Colonic mucosa (tissue), 4 donors: ENCODE measurements around the gene STK40. TPM values are rescaled to one million over a fixed set of nuclear protein-coding genes. Genes with fewer than 3 reads are reported as not detected.

Source experiments
- DNase-seq: peaks from one replicate; pipeline ENCODE4 v3.0.0-alpha.2; 2020
- H3K27ac ChIP-seq: fragments of 200-600 bp; one replicate; pipeline ENCODE4 v1.8.0; 2021
- H3K27me3 ChIP-seq: fragments of 200-600 bp; one replicate; pipeline ENCODE4 v1.8.0; 2021
- H3K36me3 ChIP-seq: fragments of 200-600 bp; one replicate; pipeline ENCODE4 v1.8.0; 2021
- H3K4me1 ChIP-seq: fragments of 200-600 bp; one replicate; pipeline ENCODE4 v1.8.0; 2021; ENCODE audit warnings: mild to moderate bottlenecking
- H3K4me3 ChIP-seq: fragments of 200-600 bp; one replicate; pipeline ENCODE4 v1.8.0; 2021
- H3K9ac ChIP-seq, 2 donors: one replicate each; pipeline ENCODE4 v1.7.0; 2013; ENCODE audit warnings: control low read depth in 2 of 2, low read depth in 2 of 2, low read length in 2 of 2
- H3K9me3 ChIP-seq: fragments of 200-600 bp; one replicate; pipeline ENCODE4 v1.8.0; 2021
- intact Hi-C: fragments of 100-400 bp; cut with DNase I; formaldehyde crosslinking; loops from one replicate; pipeline ENCODE4 v1.14.1; 2022
- total RNA-seq, 2 donors: library from RNA; stranded (reverse); fragmentation: NEBNext Ultra II Directional in 1 of 2; extraction: Animal tissue kit (Norgen Biotek cat#: 25700) in 1 of 2; gene quantifications; one replicate each; pipeline ENCODE4 v1.2.1, GENCODE V29; 2021
- TF ChIP-seq, protein P1 (sequence below): fragments of 200-600 bp; IDR thresholded peaks from one replicate; pipeline ENCODE4 v1.8.0; 2022; ENCODE audit warnings: antibody characterized with exemption, mild to moderate bottlenecking
- donor health status: healthy.
- donor health status: DM: no; HTN: no; CAD: no.
- donor health status: DM: no; HTN: no; CAD: no.

Gene STK40
- total RNA-seq, 2 donors from 2014 or later: 56.6 to 69.7 TPM

DNA sequence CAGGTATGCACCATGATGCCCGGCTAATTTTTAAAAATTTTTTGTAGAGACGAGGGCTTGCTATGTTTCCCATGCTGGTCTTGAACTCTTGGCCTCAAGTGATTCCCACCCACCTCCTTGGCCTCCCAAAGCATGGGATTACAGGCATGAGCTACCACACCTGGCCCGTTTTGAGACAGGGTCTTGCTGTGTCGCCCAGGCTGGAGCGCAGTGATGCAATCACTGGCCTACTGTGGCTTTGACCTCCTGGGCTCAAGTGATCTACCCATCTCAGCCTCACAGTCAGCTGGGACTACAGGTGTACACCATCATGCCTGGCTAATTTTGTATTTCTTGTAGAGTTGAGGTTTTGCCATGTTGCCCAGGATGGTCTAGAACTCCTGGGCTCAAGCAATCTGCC is 87.1 kb downstream of the STK40 start:
- H3K4me1 ChIP-seq: no peaks in the 10 kb centered on the region
- no peak overlapping the region for H3K4me3 ChIP-seq
- H3K36me3 ChIP-seq: peaks cover 11% of the 10 kb centered on the region
- TF ChIP-seq, protein P1, sequence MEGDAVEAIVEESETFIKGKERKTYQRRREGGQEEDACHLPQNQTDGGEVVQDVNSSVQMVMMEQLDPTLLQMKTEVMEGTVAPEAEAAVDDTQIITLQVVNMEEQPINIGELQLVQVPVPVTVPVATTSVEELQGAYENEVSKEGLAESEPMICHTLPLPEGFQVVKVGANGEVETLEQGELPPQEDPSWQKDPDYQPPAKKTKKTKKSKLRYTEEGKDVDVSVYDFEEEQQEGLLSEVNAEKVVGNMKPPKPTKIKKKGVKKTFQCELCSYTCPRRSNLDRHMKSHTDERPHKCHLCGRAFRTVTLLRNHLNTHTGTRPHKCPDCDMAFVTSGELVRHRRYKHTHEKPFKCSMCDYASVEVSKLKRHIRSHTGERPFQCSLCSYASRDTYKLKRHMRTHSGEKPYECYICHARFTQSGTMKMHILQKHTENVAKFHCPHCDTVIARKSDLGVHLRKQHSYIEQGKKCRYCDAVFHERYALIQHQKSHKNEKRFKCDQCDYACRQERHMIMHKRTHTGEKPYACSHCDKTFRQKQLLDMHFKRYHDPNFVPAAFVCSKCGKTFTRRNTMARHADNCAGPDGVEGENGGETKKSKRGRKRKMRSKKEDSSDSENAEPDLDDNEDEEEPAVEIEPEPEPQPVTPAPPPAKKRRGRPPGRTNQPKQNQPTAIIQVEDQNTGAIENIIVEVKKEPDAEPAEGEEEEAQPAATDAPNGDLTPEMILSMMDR: no peak
- intact Hi-C loops: no loop called here
- H3K9me3 ChIP-seq: no peaks in the 10 kb centered on the region
- H3K27ac ChIP-seq: no peak overlapping the region
- H3K9ac ChIP-seq: no peak overlapping the region
- H3K27me3 ChIP-seq: no peaks in the 10 kb centered on the region
- no peak for DNase-seq

DNA sequence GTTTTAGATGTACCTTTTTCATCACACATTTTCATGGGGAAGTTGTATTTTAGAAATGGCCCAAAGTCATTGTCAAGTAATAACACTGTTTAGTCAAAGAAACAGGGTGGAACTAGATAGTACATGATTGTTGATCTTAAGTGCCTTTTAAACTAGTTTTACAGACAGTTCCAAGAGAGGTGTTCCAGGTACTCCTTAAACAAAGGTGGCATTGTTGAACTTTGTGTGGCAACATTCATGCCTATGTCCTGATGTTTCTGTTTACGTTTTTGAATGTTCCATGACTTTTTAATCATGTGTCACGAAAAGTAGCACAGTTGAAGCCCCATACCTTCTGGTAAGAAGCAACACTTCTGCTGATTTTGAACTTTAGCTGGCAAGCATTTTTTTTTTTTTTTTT is 88.7 kb downstream of the STK40 start:
- Histone ChIP-seq H3K4me3 (no peak overlapping the region), H3K4me1 (no peaks in the 10 kb centered on the region), H3K9me3 (no peaks in the 10 kb centered on the region), H3K27ac (peak overlapping the region; percentile 66), H3K27me3 (no peaks in the 10 kb centered on the region), H3K9ac (peak overlapping the region in 1 of 2 donors; percentile 14), H3K36me3 (peaks cover 11% of the 10 kb centered on the region)
- intact Hi-C loops: no loop called here
- TF ChIP-seq, protein P1: no peak
- DNase-seq: no peak

DNA sequence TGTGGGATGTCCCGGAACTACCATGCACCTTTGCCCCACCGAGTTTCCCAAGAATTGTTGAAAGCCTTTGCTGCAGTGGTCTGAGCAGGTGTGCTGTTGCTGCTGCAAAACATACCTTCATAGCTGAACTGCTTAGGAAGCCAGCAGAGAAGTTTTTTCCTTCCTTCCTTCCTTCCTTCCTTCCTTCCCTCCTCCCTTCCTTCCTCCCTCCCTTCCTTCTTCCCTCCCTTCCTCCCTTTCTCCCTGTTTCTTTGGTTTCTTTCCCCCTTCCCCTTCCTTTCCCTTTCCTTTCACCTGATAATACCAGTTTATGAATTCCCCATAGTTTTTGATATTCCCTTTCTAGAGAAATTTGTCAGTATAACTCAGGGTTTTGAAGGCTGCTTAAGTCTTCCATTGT is 90.3 kb downstream of the STK40 start:
- Histone ChIP-seq H3K36me3 (no peaks in the 10 kb centered on the region), H3K4me3 (no peak overlapping the region), H3K4me1 (no peaks in the 10 kb centered on the region), H3K9me3 (no peaks in the 10 kb centered on the region), H3K27me3 (no peaks in the 10 kb centered on the region), H3K9ac (no peak overlapping the region), H3K27ac (no peak overlapping the region)
- TF ChIP-seq, protein P1: no peak
- intact Hi-C loops: no loop called here
- DNase-seq: no peak

Other genes starting within 250 kb of the STK40 start
- 10 to 100 TPM; 59.0 to 60.6 TPM for gene TRAPPC3, start 236.4 kb downstream of the STK40 start, total RNA-seq
- gene MAP7D1, start 229.8 kb downstream of the STK40 start, total RNA-seq: 10 to 100 TPM; 37.7 to 50.0 TPM
- 100 to 1,000 TPM in 1 of 2 donors, 10 to 100 TPM in 1; 81.0 to 103 TPM for gene THRAP3, start 161.5 kb downstream of the STK40 start, total RNA-seq
- 10 to 100 TPM in 1 of 2 donors, 1 to 10 TPM in 1; 7.4 to 22.8 TPM for gene SH3D21, start 79.6 kb downstream of the STK40 start, total RNA-seq
- 1 to 10 TPM; 5.3 to 8.7 TPM for gene EVA1B, start 62.3 kb downstream of the STK40 start, total RNA-seq
- 10 to 100 TPM; 22.4 to 30.3 TPM for gene LSM10, start 12.0 kb upstream of the STK40 start, total RNA-seq
- gene OSCP1, start 64.5 kb upstream of the STK40 start, total RNA-seq: 1 to 10 TPM; 2.8 to 3.7 TPM
- gene MRPS15, start 78.5 kb upstream of the STK40 start, total RNA-seq: 100 to 1,000 TPM in 1 of 2 donors, 10 to 100 TPM in 1; 57.9 to 106 TPM
- 1 to 10 TPM; 1.1 to 3.8 TPM for gene CSF3R, start 97.0 kb upstream of the STK40 start, total RNA-seq